ENCODE measurements around the gene PKD1. TPM values are rescaled to one million over a fixed set of nuclear protein-coding genes. Genes with fewer than 3 reads are reported as not detected.

The PKD1 gene
- total RNA-seq, 1 donor from 2014 or later = 97.8 TPM

GRCh38 chr16:2082171-2082982, 53.3 kb downstream of the PKD1 start:
- Mint-ChIP-seq H3K36me3 (ENCODE audit: insufficient read depth) (peaks cover 2% of the 10 kb centered on the region), H3K27me3 (no peaks in the 10 kb centered on the region), H3K27ac (peak overlapping the region; percentile 63), H3K9me3 (ENCODE audit: low read depth) (no peaks in the 10 kb centered on the region), H3K4me1 (ENCODE audit: low read depth) (no peaks in the 10 kb centered on the region), H3K4me3 (ENCODE audit: low read depth) (no peak overlapping the region)
- DNase-seq (ENCODE audit: low spot score, unreplicated experiment) = no peak
- TF ChIP-seq, protein P1, sequence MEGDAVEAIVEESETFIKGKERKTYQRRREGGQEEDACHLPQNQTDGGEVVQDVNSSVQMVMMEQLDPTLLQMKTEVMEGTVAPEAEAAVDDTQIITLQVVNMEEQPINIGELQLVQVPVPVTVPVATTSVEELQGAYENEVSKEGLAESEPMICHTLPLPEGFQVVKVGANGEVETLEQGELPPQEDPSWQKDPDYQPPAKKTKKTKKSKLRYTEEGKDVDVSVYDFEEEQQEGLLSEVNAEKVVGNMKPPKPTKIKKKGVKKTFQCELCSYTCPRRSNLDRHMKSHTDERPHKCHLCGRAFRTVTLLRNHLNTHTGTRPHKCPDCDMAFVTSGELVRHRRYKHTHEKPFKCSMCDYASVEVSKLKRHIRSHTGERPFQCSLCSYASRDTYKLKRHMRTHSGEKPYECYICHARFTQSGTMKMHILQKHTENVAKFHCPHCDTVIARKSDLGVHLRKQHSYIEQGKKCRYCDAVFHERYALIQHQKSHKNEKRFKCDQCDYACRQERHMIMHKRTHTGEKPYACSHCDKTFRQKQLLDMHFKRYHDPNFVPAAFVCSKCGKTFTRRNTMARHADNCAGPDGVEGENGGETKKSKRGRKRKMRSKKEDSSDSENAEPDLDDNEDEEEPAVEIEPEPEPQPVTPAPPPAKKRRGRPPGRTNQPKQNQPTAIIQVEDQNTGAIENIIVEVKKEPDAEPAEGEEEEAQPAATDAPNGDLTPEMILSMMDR (IDR thresholded peaks at IDR 0.05; ENCODE audit: unreplicated experiment) = no peak

GRCh38 chr16:2081201-2082084, 54.3 kb downstream of the PKD1 start:
- no peak overlapping the region for H3K4me3 Mint-ChIP-seq (ENCODE audit: low read depth)
- TF ChIP-seq, protein P1 (IDR thresholded peaks at IDR 0.05; ENCODE audit: unreplicated experiment) = no peak
- no peaks in the 10 kb centered on the region for H3K9me3 Mint-ChIP-seq (ENCODE audit: low read depth)
- DNase-seq (ENCODE audit: low spot score, unreplicated experiment) = no peak
- no peak overlapping the region for H3K27ac Mint-ChIP-seq
- H3K4me1 Mint-ChIP-seq (ENCODE audit: low read depth) = no peaks in the 10 kb centered on the region
- H3K27me3 Mint-ChIP-seq = no peaks in the 10 kb centered on the region
- H3K36me3 Mint-ChIP-seq (ENCODE audit: insufficient read depth) = peaks cover 4% of the 10 kb centered on the region

GRCh38 chr16:2079991-2080390, 55.7 kb downstream of the PKD1 start:
- Mint-ChIP-seq H3K27ac (no peak overlapping the region), H3K4me3 (ENCODE audit: low read depth) (no peak overlapping the region), H3K4me1 (ENCODE audit: low read depth) (no peaks in the 10 kb centered on the region), H3K9me3 (ENCODE audit: low read depth) (no peaks in the 10 kb centered on the region), H3K27me3 (no peaks in the 10 kb centered on the region), H3K36me3 (ENCODE audit: insufficient read depth) (peaks cover 6% of the 10 kb centered on the region)
- TF ChIP-seq, protein P1 (IDR thresholded peaks at IDR 0.05; ENCODE audit: unreplicated experiment) = no peak
- DNase-seq (ENCODE audit: low spot score, unreplicated experiment) = no peak

- Mint-ChIP-seq H3K36me3 (ENCODE audit: insufficient read depth) (peaks cover 10% of the 10 kb centered on the region), H3K9me3 (ENCODE audit: low read depth) (no peaks in the 10 kb centered on the region), H3K27ac (no peak overlapping the region), H3K4me3 (ENCODE audit: low read depth) (no peak overlapping the region), H3K27me3 (no peaks in the 10 kb centered on the region), H3K4me1 (ENCODE audit: low read depth) (no peaks in the 10 kb centered on the region)
- DNase-seq (ENCODE audit: low spot score, unreplicated experiment) = no peak
- TF ChIP-seq, protein P1 (IDR thresholded peaks at IDR 0.05; ENCODE audit: unreplicated experiment) = no peak
These were observed 56.3 kb downstream of the PKD1 start for GRCh38 chr16:2079311-2079800.

DNA sequence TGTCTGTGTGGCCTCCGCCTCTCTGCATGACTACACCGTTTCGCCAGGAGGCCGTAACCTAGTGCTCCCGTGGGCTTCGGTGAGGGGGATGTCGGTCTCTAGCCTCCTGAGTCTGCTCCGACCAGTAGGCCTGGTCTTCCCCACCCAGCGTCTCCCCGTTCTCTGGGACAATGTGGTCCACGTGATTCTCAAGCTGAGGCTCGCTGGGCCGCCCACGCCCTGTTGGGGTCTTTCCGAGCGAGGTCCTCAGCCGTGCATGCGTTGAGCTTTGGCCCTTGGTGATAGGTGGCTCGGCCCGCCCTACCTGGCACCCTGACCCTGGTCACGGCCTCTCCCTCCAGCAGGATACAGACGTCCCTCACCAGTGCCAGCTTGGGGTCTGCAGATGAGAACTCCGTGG, 57.0 kb downstream of the PKD1 start:
- no peaks in the 10 kb centered on the region for H3K27me3 Mint-ChIP-seq
- H3K4me1 Mint-ChIP-seq (ENCODE audit: low read depth) = no peaks in the 10 kb centered on the region
- peaks cover 10% of the 10 kb centered on the region for H3K36me3 Mint-ChIP-seq (ENCODE audit: insufficient read depth)
- H3K4me3 Mint-ChIP-seq (ENCODE audit: low read depth) = no peak overlapping the region
- no peak overlapping the region for H3K27ac Mint-ChIP-seq
- TF ChIP-seq, protein P1 (IDR thresholded peaks at IDR 0.05; ENCODE audit: unreplicated experiment) = no peak
- no peaks in the 10 kb centered on the region for H3K9me3 Mint-ChIP-seq (ENCODE audit: low read depth)
- DNase-seq (ENCODE audit: low spot score, unreplicated experiment) = no peak
